Measurements from ENCODE around the gene VSIR.

VSIR gene

DNA sequence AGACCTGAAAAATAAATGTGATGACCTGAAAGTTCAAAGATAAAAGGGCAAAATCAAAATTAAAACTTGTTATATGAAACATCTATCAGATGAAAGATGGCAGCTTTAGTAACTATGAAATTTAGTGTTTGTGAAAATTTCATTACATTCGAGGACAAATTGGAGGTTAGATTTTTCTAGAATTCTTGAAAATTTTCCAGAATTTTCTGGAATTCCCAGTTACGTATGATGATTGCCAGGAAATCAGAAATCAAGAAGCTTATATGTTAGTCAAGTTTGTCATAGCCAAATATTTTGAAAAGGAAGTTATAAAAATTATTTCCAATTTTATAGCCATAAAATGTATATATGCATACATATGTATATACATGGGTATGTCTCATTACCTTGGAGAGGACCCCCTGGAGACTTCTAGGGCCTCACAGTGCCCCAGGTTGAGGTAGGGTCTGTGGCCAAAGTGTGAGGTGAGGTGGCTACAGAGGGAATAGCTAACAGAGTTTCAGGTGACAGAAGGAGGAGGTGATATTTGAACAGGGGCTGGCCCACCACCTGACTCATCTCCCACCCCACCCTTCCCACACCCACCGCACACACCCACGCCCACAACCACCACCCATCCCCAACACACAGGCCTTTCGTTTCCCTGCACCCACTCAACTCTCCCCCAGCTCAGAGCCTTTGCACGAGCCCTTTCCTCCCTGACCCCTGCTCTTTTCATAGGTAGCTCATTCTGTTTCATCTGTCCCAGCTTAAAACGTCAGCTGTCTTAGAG, 75.2 kb downstream of the VSIR start:
- H3K4me3 ChIP-seq (ENCODE audit: low read depth, low read length) = no peak overlapping the region

All from iPS-11a (cell line).